Measurements from ENCODE around the gene TBL1X.

DNA sequence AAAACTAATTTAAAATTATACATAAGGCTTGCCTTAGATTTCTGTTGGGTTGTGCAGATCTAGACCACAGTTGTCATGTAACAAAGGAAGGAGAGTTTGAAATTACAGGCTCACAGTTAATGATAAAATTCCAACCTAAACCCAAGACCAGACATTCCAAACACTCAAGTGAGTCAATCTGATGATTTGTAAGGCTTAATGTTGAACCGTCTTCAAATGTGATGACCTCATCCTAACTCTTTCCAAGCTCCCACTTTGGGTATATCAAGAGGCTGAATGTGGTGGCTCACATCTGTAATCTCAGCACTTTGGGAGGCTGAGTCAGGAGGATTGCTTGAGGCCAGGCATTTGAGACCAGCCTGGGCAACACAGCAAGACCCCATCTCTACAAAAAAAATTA lies 149.2 kb downstream of the TBL1X start:
- TF ChIP-seq, protein P1, sequence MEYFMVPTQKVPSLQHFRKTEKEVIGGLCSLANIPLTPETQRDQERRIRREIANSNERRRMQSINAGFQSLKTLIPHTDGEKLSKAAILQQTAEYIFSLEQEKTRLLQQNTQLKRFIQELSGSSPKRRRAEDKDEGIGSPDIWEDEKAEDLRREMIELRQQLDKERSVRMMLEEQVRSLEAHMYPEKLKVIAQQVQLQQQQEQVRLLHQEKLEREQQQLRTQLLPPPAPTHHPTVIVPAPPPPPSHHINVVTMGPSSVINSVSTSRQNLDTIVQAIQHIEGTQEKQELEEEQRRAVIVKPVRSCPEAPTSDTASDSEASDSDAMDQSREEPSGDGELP (IDR thresholded peaks at IDR 0.05; ENCODE audit: borderline replicate concordance, low read depth), result no peak
- TF ChIP-seq, protein P2, sequence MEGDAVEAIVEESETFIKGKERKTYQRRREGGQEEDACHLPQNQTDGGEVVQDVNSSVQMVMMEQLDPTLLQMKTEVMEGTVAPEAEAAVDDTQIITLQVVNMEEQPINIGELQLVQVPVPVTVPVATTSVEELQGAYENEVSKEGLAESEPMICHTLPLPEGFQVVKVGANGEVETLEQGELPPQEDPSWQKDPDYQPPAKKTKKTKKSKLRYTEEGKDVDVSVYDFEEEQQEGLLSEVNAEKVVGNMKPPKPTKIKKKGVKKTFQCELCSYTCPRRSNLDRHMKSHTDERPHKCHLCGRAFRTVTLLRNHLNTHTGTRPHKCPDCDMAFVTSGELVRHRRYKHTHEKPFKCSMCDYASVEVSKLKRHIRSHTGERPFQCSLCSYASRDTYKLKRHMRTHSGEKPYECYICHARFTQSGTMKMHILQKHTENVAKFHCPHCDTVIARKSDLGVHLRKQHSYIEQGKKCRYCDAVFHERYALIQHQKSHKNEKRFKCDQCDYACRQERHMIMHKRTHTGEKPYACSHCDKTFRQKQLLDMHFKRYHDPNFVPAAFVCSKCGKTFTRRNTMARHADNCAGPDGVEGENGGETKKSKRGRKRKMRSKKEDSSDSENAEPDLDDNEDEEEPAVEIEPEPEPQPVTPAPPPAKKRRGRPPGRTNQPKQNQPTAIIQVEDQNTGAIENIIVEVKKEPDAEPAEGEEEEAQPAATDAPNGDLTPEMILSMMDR (CRISPR knock-in tag; IDR thresholded peaks at IDR 0.05), result no peak
